K562 (cell line): ENCODE results near the gene ST7. TPM values are rescaled to one million over a fixed set of nuclear protein-coding genes. Genes with fewer than 3 reads are reported as not detected.

Source experiments
- ADNP ChIP-seq: fragments of 200-800 bp; sonication (Bioruptor generic); IDR thresholded peaks from 2 replicates; pipeline ENCODE4 v1.6.1; 2016; ENCODE audit warnings: missing genetic modification characterization, missing compliant biosample characterization
- BHLHE40 ChIP-seq: IDR thresholded peaks from 2 replicates; pipeline ENCODE4 v1.6.1; 2011; ENCODE audit warnings: low read length, improper control_type of control experiment
- E2F5 ChIP-seq: sonication (generic); formaldehyde crosslinking; IDR thresholded peaks from 2 replicates; pipeline ENCODE4 v1.8.0; 2022; ENCODE audit warnings: mild to moderate bottlenecking, missing genetic modification reagents
- HDAC1 ChIP-seq, 2 experiments: fragments of 450-650 bp; IDR thresholded peaks; 2 replicates each; pipeline ENCODE4 v1.6.1; 2016 to 2017; ENCODE audit warnings: inconsistent platforms in 1 of 2, mild to moderate bottlenecking in 1 of 2, moderate library complexity in 1 of 2
- KAT7 ChIP-seq: sonication (generic); formaldehyde crosslinking; IDR thresholded peaks from 2 replicates; pipeline ENCODE4 v1.8.0; 2022; ENCODE audit warnings: missing genetic modification reagents, mild to moderate bottlenecking, borderline replicate concordance
- MXI1 ChIP-seq: IDR thresholded peaks from 2 replicates; pipeline ENCODE4 v1.6.1; 2011; ENCODE audit warnings: low read depth, mild to moderate bottlenecking, improper control_type of control experiment, low read length
- NCOA1 ChIP-seq: fragments of 450-650 bp; IDR thresholded peaks from 2 replicates; pipeline ENCODE4 v1.6.1; 2016; ENCODE audit warnings: low read depth
- NCOA6 ChIP-seq: fragments of 450-650 bp; IDR thresholded peaks from 2 replicates; pipeline ENCODE4 v1.6.1; 2017; ENCODE audit warnings: mild to moderate bottlenecking
- NCOR1 ChIP-seq: fragments of 450-650 bp; IDR thresholded peaks from 2 replicates; pipeline ENCODE4 v1.6.1; 2016; ENCODE audit warnings: mild to moderate bottlenecking, moderate library complexity
- REST ChIP-seq, 2 experiments: fragments of 450-650 bp; formaldehyde crosslinking in 1 of 2; IDR thresholded peaks; 2 replicates each; pipeline versions ENCODE4 v1.4.0 to v1.6.1; 2014 to 2020; ENCODE audit warnings: mild to moderate bottlenecking in 2 of 2, borderline replicate concordance in 1 of 2, low read depth in 1 of 2
- TRIM24 ChIP-seq, 2 experiments: fragments of 450-650 bp; IDR thresholded peaks; 2 replicates each; pipeline ENCODE4 v1.6.1; 2016
- polyA plus RNA-seq, 8 experiments: library from polyadenylated mRNA; depleted of rRNA in 4 of 8; stranded (reverse) in 5 of 8; unstranded in 3 of 8; fragments of >200 nt; fragmentation: Nextera tagmentation in 2 of 8; fragmentation: Illumina TruSeq in 1 of 8; extraction: Ambion mirVana in 2 of 8; extraction: Trizol in 1 of 8; gene quantifications; 2 replicates each; pipeline versions ENCODE4 v1.2.1 to v1.2.3, GENCODE V29; 2011 to 2014; ENCODE audit warnings: inconsistent platforms in 1 of 8, missing spikeins in 1 of 8
- total RNA-seq, 7 experiments: library from RNA; depleted of rRNA in 6 of 7; stranded (reverse); fragments of >200 nt in 6 of 7; fragmentation: Illumina TruSeq in 2 of 7; extraction: Trizol in 2 of 7; gene quantifications; 2 replicates each; pipeline versions ENCODE4 v1.2.1 to v1.2.3, GENCODE V29; 2011 to 2021; ENCODE audit warnings: low replicate concordance in 1 of 7
- TF ChIP-seq, protein P1 (sequence below): fragments of 250-450 bp; sonication (Bioruptor Pico); IDR thresholded peaks from 2 replicates; pipeline ENCODE4 v1.4.0; 2020; ENCODE audit warnings: borderline replicate concordance
- TF ChIP-seq, protein P2 (sequence below): sonication (generic); formaldehyde crosslinking; IDR thresholded peaks from 2 replicates; pipeline ENCODE4 v1.8.0; 2022; ENCODE audit warnings: missing genetic modification reagents, mild to moderate bottlenecking, borderline replicate concordance

Gene ST7
- total and polyA plus RNA-seq, 9 of the 15 experiments (the other 6 are each of a cell fraction or from before 2014, with no cell fraction given) = 23.9 to 56.3 (median 36.9) TPM

DNA sequence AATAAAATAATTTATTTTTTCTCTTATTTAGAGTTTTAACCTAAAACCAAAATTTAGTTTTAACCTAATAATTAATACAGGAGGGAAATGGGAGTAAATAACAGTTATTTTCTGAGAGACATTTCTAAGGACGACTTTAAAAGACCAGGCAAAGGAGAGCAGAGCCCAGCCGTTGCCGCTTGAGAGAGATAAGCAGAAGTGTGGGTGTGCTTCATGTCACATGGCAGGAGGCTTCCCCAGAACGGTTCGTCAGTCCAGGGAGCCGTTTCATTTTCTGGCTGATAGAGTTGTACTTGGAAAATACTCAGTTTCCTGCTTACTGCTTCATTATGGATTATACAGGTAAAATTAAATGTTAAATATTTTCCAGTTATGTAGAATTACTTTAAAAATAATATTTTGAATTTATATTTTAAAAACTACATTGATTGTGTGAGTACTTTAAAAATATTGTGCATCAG is 61.4 kb downstream of the ST7 start (continued):
- TF ChIP-seq REST (IDR thresholded peaks at IDR 0.05; ENCODE audit: borderline replicate concordance) (peak; percentile 44; the same call in 1 of the 2 replicates), REST (CRISPR knock-in tag; IDR thresholded peaks at IDR 0.05; ENCODE audit: low read depth) (no peak), NCOA6 (no peak), BHLHE40 (peak; percentile 88), MXI1 (peak; percentile 87), ADNP (tag) (0 out of 2 replicates have a peak, but pooled peaks have one; percentile 7), TRIM24 (IDR thresholded peaks at IDR 0.05) (peak in 1 of 2 experiments; percentile 38; a peak in 2 of 4 replicates), NCOA1 (peak; percentile 55; the same call in 1 of the 2 replicates), E2F5 (no peak), KAT7 (CRISPR knock-in tag) (0 out of 2 replicates have a peak, but pooled peaks have one; percentile 29), NCOR1 (peak; percentile 70), HDAC1 (IDR thresholded peaks at IDR 0.05) (peak in 1 of 2 experiments; percentile 67; a peak in 3 of 4 replicates)
- TF ChIP-seq, protein P1, sequence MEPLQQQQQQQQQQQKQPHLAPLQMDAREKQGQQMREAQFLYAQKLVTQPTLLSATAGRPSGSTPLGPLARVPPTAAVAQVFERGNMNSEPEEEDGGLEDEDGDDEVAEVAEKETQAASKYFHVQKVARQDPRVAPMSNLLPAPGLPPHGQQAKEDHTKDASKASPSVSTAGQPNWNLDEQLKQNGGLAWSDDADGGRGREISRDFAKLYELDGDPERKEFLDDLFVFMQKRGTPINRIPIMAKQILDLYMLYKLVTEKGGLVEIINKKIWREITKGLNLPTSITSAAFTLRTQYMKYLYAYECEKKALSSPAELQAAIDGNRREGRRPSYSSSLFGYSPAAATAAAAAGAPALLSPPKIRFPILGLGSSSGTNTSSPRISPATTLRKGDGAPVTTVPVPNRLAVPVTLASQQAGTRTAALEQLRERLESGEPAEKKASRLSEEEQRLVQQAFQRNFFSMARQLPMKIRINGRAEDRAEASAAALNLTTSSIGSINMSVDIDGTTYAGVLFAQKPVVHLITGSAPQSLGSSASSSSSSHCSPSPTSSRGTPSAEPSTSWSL (CRISPR knock-in tag) = no peak
- TF ChIP-seq, protein P2, sequence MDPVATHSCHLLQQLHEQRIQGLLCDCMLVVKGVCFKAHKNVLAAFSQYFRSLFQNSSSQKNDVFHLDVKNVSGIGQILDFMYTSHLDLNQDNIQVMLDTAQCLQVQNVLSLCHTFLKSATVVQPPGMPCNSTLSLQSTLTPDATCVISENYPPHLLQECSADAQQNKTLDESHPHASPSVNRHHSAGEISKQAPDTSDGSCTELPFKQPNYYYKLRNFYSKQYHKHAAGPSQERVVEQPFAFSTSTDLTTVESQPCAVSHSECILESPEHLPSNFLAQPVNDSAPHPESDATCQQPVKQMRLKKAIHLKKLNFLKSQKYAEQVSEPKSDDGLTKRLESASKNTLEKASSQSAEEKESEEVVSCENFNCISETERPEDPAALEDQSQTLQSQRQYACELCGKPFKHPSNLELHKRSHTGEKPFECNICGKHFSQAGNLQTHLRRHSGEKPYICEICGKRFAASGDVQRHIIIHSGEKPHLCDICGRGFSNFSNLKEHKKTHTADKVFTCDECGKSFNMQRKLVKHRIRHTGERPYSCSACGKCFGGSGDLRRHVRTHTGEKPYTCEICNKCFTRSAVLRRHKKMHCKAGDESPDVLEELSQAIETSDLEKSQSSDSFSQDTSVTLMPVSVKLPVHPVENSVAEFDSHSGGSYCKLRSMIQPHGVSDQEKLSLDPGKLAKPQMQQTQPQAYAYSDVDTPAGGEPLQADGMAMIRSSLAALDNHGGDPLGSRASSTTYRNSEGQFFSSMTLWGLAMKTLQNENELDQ (CRISPR knock-in tag) = no peak
